ENCODE measurements around the gene CBX7.

CBX7 gene

DNA sequence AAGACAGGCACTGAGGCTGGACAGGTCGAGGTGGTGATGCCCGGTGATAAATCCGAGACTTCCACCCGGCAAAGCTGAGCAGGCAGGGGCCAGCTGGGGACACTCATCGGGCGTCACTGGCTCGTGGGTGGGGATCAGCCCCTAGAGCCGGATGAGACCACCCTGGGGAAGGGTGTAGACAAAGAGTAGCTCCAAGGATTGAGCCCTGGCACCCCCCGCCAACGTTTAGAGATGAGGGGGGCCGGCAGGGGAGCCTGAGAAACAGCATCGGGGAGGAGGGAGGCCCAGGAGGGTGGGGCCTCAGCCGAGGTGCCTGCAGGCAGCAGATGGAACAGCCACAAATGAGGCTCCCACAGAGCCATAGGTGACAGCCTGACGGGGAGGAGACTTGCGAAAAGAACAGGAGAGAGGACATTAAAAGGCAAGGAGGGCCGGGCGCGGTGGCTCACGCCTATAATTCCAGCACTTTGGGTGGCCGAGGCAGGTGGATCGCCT, 27.4 kb upstream of the CBX7 start:
- Histone ChIP-seq H2AFZ (ENCODE audit: low read length, unreplicated experiment) (no peak overlapping the region), H3K4me1 (ENCODE audit: control insufficient read depth, insufficient read depth, low read length, unreplicated experiment) (peaks cover 37% of the 10 kb centered on the region), H3K4me3 (ENCODE audit: low read depth, low read length) (no peak overlapping the region), H3K27ac (ENCODE audit: low read depth, low read length) (no peak overlapping the region), H3K36me3 (ENCODE audit: insufficient read depth, low read length) (no peaks in the 10 kb centered on the region), H3K79me2 (ENCODE audit: control insufficient read depth, insufficient read depth, low read length, unreplicated experiment) (no peaks in the 10 kb centered on the region), H3K27me3 (ENCODE audit: insufficient read depth, low read length) (no peaks in the 10 kb centered on the region)

DNA sequence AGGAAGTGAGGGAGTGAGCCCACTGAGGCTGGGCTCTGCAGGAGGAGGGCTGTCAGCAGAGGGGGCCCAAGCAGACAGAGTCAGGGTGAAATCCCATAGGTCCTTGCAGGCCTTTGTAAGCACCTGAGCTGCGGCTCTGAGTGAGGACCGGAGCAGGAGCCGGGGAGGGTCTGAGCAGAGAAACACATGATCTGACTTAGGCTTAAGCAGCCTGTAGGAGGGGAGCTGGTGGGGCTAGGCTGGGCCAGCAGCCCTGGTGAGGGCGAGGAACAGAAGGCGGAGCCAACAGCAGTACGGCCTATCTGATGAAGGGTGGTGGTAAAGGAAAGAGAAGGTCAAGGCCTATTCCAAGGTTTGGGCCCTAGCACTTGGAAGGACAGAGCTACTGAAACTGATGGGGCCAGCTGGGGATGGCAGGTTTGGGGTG, 26.9 kb upstream of the CBX7 start:
- Histone ChIP-seq H3K4me3 (ENCODE audit: low read depth, low read length) (no peak overlapping the region), H3K4me1 (ENCODE audit: control insufficient read depth, insufficient read depth, low read length, unreplicated experiment) (peaks cover 42% of the 10 kb centered on the region), H2AFZ (ENCODE audit: low read length, unreplicated experiment) (no peak overlapping the region), H3K27ac (ENCODE audit: low read depth, low read length) (no peak overlapping the region), H3K79me2 (ENCODE audit: control insufficient read depth, insufficient read depth, low read length, unreplicated experiment) (no peaks in the 10 kb centered on the region), H3K36me3 (ENCODE audit: insufficient read depth, low read length) (no peaks in the 10 kb centered on the region), H3K27me3 (ENCODE audit: insufficient read depth, low read length) (no peaks in the 10 kb centered on the region)

DNA sequence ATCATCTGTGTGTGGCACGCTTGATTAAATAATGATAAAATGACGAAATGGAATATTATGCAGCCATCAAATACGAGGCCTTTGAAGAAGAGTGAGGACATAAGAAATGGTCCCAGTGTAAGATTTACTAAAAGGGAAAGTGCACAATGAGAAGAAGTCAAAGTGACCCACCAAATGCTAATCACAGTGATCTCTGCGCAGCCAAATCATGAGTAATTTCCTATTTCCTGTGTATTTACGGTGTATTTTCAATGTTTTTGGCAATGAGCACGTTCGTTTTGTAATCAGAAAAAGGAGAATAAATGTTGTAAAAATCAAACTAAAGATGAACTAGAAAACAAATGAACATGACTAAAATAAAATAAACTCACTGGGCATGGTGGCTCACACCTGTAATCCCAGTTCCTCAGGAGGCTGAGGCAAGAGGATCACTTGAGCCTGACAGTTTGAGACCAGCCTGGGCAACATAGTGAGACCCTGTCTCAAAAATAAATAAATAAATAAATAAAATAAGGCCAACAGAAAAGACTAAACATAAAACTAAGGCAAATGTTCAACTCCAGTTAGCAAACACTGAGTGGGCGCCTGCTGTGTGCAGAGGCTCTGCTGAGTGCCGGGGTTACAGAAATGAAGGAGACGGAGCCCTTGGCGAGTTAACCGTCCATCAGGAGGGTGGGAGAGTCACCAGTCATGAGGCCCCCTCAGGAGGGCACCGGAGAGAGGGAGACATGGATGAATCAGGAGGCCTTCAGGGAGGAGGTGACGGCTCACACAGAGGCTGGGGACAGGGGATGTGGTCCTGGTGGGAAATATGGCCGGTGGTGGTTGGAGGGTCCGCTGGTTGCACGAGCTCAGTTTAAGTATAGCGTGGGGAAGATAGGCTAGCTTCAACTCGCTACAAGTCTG, 26.0 kb upstream of the CBX7 start:
- H3K4me1 ChIP-seq (ENCODE audit: control insufficient read depth, insufficient read depth, low read length, unreplicated experiment) = peaks cover 51% of the 10 kb centered on the region
- peak overlapping the region; percentile 90 for H3K27ac ChIP-seq (ENCODE audit: low read depth, low read length)

DNA sequence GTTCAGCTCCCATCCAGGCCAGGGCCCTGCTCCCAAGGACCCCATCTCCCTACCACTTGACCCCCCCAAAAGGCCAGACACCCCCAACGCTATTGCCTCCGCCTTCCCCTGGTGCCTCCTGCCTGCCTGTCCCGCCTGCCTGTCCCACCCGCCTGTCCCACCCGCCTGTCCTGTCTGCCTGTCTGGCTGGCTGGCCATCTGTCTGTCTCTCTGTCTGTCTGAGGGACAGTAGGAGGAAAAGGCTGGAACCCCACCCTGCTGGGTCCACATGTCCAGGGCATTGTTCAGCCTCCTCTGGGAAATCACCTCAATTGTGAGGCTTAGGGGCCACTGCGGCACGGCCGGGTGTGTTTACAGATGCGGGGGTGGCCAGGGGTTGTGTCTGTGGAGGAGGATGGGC, 25.3 kb upstream of the CBX7 start:
- Histone ChIP-seq H3K79me2 (ENCODE audit: control insufficient read depth, insufficient read depth, low read length, unreplicated experiment) (no peaks in the 10 kb centered on the region), H3K4me1 (ENCODE audit: control insufficient read depth, insufficient read depth, low read length, unreplicated experiment) (peaks cover 55% of the 10 kb centered on the region), H3K36me3 (ENCODE audit: insufficient read depth, low read length) (no peaks in the 10 kb centered on the region), H2AFZ (ENCODE audit: low read length, unreplicated experiment) (no peak overlapping the region), H3K4me3 (ENCODE audit: low read depth, low read length) (no peak overlapping the region), H3K27ac (ENCODE audit: low read depth, low read length) (peak overlapping the region; percentile 90), H3K27me3 (ENCODE audit: insufficient read depth, low read length) (no peaks in the 10 kb centered on the region)

More for the DNA sequence above, 26.0 kb upstream of the CBX7 start:
- Histone ChIP-seq H2AFZ (ENCODE audit: low read length, unreplicated experiment) (no peak overlapping the region), H3K36me3 (ENCODE audit: insufficient read depth, low read length) (no peaks in the 10 kb centered on the region), H3K4me3 (ENCODE audit: low read depth, low read length) (no peak overlapping the region), H3K27me3 (ENCODE audit: insufficient read depth, low read length) (no peaks in the 10 kb centered on the region), H3K79me2 (ENCODE audit: control insufficient read depth, insufficient read depth, low read length, unreplicated experiment) (no peaks in the 10 kb centered on the region)

DNA sequence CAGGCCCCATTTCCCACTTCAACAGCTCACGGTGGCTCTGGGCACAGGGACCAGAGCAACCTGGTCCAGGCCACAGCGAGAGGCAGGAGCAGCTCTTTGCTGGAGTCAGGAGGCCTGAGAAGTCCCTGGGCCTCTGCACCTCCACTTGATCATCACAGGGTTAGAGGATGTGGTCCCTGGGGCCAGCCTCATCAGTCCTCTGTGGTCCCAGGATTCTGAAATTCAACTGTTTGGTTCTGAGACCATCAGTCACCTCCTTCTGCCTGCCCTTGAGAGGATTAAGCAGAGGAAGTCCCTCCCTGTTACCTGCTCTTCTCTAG, 24.9 kb upstream of the CBX7 start:
- H3K27ac ChIP-seq (ENCODE audit: low read depth, low read length) = peak overlapping the region; percentile 90
- no peaks in the 10 kb centered on the region for H3K36me3 ChIP-seq (ENCODE audit: insufficient read depth, low read length)
- no peaks in the 10 kb centered on the region for H3K27me3 ChIP-seq (ENCODE audit: insufficient read depth, low read length)
- no peaks in the 10 kb centered on the region for H3K79me2 ChIP-seq (ENCODE audit: control insufficient read depth, insufficient read depth, low read length, unreplicated experiment)
- peaks cover 55% of the 10 kb centered on the region for H3K4me1 ChIP-seq (ENCODE audit: control insufficient read depth, insufficient read depth, low read length, unreplicated experiment)
- peak overlapping the region; percentile 14 for H2AFZ ChIP-seq (ENCODE audit: low read length, unreplicated experiment)
- H3K4me3 ChIP-seq (ENCODE audit: low read depth, low read length) = no peak overlapping the region

DNA sequence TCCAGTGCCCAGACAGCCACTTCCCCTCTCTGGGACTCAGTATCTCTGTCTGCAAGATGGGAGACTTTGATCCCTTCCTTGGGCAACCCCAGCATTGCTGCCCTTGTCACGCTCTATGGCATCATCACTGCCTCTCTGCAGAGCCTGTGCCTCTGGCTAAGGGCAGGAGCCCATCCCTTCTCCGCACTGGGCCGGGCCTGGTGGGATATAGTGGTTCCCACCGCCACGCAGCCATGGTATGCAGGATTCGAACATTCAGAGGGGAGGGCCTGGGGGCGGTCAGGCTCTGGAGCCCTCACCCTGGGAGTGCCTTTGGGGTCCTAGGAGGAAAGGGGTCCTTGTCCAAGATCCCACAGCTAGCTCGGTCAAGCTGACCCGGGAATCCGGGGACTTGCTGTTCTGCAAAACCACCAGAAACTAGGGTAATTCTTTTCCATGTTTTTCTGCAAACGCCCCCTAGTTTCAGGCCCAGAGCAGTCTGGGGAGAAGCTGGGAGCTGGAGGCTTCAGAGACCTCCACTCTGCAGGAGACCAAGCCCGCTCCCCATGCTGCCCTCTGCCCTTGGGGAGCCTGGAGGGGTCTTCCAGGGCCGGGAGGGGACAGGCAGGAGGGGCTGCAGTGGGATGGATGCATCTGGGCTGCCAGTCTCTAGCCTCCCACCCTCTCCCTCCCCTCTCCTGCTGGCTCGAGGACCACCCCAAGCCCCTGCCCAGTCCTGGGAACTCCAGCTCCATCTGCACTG, 24.4 kb upstream of the CBX7 start:
- Histone ChIP-seq H3K36me3 (ENCODE audit: insufficient read depth, low read length) (no peaks in the 10 kb centered on the region), H2AFZ (ENCODE audit: low read length, unreplicated experiment) (no peak overlapping the region), H3K27ac (ENCODE audit: low read depth, low read length) (peak overlapping the region; percentile 90)

DNA sequence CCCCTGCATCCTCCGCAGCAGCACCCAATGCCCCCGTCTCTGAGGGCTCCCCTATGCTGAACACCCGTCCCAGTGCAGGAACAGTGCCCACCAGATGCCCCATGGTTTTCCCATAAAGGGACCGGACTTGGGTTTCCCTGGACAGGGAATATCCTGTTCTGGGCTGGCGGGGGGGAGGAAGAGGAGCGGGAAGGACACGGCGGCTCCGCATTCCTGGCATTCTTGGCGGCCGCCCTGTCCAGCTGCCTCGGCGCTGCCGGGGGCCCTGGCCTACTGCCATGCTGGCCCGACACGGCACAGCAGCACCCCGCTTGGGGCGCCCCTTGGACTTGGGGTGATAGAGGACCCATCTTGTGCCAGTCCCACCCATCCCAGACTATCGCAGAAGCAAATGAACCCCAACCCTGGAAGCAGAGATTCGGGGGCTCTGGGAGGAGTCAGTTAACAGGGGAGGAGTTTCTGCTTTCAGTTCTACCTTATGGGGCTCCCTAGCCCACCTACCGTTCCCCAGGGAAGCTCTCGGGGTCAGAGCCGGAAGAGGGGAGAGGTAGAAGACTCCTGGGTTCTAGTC, 23.7 kb upstream of the CBX7 start:
- Histone ChIP-seq H2AFZ (ENCODE audit: low read length, unreplicated experiment) (no peak overlapping the region), H3K79me2 (ENCODE audit: control insufficient read depth, insufficient read depth, low read length, unreplicated experiment) (no peaks in the 10 kb centered on the region), H3K4me1 (ENCODE audit: control insufficient read depth, insufficient read depth, low read length, unreplicated experiment) (peaks cover 55% of the 10 kb centered on the region), H3K27me3 (ENCODE audit: insufficient read depth, low read length) (no peaks in the 10 kb centered on the region), H3K36me3 (ENCODE audit: insufficient read depth, low read length) (no peaks in the 10 kb centered on the region), H3K4me3 (ENCODE audit: low read depth, low read length) (no peak overlapping the region), H3K27ac (ENCODE audit: low read depth, low read length) (peak overlapping the region; percentile 90)

More for the DNA sequence above, 24.4 kb upstream of the CBX7 start:
- Histone ChIP-seq H3K4me1 (ENCODE audit: control insufficient read depth, insufficient read depth, low read length, unreplicated experiment) (peaks cover 55% of the 10 kb centered on the region), H3K79me2 (ENCODE audit: control insufficient read depth, insufficient read depth, low read length, unreplicated experiment) (no peaks in the 10 kb centered on the region), H3K27me3 (ENCODE audit: insufficient read depth, low read length) (no peaks in the 10 kb centered on the region), H3K4me3 (ENCODE audit: low read depth, low read length) (no peak overlapping the region)

DNA sequence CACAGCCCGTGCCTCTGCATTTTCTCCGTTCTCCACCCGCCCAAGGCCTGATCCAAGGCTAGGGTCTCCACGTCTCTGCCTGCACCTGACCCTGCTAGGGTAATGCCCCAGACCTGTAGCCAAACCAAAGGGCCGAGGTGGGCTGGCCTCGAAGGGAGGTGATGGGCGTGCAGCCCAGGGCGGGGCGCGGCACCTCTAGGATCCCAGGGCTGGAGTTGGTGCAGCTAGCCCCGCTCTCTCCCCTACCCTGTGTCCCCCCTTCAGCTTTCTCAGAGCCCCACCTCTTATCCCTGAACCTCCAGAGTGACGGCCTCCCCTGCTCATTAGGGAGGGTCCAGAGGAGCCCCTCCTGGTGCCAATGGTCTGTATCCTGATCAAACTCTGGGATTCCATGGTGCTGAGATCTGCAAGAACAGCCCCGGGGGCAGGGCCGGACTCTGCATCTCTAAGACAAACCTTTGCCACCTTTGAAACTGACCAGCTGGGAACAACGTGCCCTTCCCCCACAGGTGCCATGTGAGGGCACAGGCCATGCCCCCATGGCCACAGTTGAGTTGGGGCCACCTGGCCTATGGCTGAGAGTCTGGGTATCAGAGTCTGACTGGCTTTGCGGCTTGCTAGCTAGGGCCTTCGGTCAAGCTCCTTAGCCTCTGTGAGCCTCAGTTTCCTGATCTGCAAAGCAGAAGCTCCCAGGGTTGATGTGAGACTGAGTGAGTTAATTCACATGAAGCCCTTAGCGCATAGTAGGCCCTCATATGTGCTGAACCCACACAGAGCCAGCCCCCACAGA, 23.1 kb upstream of the CBX7 start:
- Histone ChIP-seq H3K4me1 (ENCODE audit: control insufficient read depth, insufficient read depth, low read length, unreplicated experiment) (peaks cover 59% of the 10 kb centered on the region), H3K79me2 (ENCODE audit: control insufficient read depth, insufficient read depth, low read length, unreplicated experiment) (no peaks in the 10 kb centered on the region), H3K27ac (ENCODE audit: low read depth, low read length) (peak overlapping the region; percentile 90), H2AFZ (ENCODE audit: low read length, unreplicated experiment) (no peak overlapping the region), H3K27me3 (ENCODE audit: insufficient read depth, low read length) (no peaks in the 10 kb centered on the region), H3K4me3 (ENCODE audit: low read depth, low read length) (no peak overlapping the region), H3K36me3 (ENCODE audit: insufficient read depth, low read length) (no peaks in the 10 kb centered on the region)

DNA sequence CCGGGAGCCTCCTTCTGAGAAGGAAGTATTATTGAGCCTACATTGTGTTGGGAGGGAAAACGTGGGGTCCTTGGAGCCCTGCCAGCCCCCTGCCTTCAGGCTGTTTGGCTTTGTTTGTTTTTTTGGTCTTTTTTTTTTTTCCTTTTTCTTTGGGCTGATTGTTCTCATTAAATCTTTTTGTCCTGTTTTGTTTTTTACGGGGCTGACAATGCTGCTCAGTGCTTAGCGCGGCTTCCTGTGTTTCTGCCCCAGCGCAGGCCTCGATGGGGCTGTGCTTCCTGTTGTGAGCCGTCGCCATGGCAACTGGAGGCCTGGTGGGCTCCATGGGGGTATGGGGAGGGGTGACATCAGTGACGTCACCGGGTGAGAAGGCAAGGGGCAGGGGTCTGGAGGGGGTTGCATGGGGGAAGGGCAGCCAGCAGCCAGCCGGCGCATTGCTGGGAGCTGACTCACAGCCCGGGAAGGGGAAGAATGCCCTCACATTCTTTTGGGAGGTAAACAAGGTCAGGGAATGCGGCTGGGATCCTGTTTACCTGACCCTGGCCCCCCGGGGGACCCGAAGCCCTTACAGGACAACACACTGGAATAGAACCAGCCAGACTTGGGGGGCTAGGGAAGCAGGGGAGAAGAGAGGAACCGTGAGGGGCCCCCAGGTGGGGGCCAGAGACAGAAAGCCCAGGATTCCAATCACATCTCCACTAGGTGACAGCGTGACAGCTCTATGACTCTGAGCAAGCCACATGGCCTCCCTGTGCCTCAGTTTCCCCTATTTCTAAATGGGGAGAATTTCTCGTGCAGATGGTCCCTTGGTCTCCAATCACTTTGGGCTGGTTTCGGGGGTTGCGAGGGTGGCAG, 22.2 kb upstream of the CBX7 start:
- no peaks in the 10 kb centered on the region for H3K36me3 ChIP-seq (ENCODE audit: insufficient read depth, low read length)
- H3K4me1 ChIP-seq (ENCODE audit: control insufficient read depth, insufficient read depth, low read length, unreplicated experiment) = peaks cover 59% of the 10 kb centered on the region
- no peak overlapping the region for H3K4me3 ChIP-seq (ENCODE audit: low read depth, low read length)
- no peak overlapping the region for H2AFZ ChIP-seq (ENCODE audit: low read length, unreplicated experiment)
- no peaks in the 10 kb centered on the region for H3K79me2 ChIP-seq (ENCODE audit: control insufficient read depth, insufficient read depth, low read length, unreplicated experiment)
- peak overlapping the region; percentile 90 for H3K27ac ChIP-seq (ENCODE audit: low read depth, low read length)
- H3K27me3 ChIP-seq (ENCODE audit: insufficient read depth, low read length) = no peaks in the 10 kb centered on the region

Data from ACC112 (cell line).